A673 (cell line): ENCODE results near the gene KDF1. TPM values are rescaled to one million over a fixed set of nuclear protein-coding genes. Genes with fewer than 3 reads are reported as not detected.

Experiments
- BruUV-seq: library from RNA; stranded (reverse); fragments of 400-500 nt; replicated peaks from 2 replicates; lab custom pipeline; 2021; lab: Mats Ljungman, UMichigan
- CTCF ChIA-PET: fragments of 300-600 bp; sonication (Branson Sonifier 250); formaldehyde crosslinking; loops from one replicate; lab custom pipeline; 2022; ENCODE audit warnings: antibody characterized with exemption; lab: Charles Lee
- POLR2A ChIA-PET: fragments of 300-600 bp; sonication (Branson Sonifier 250); formaldehyde crosslinking; loops from one replicate; lab custom pipeline; 2022; ENCODE audit warnings: antibody characterized with exemption; ENCODE audit not compliant: low non-redundant PET; lab: Charles Lee
- DNase-seq: peaks from one replicate; pipeline ENCODE4 v3.0.0-alpha.2; 2015; ENCODE audit warnings: low spot score
- H3K27ac ChIP-seq: fragments of 200-600 bp; sonication (generic); 2 replicates; pipeline ENCODE4 v1.5.1; 2016; ENCODE audit warnings: mixed run types, low read depth, mild to moderate bottlenecking, mixed read lengths, antibody characterized with exemption, low read length; ENCODE audit not compliant: poor library complexity, severe bottlenecking
- H3K27me3 ChIP-seq: fragments of 200-600 bp; sonication (generic); replicated peaks from 2 replicates; pipeline ENCODE4 v1.6.1; 2017; ENCODE audit warnings: mixed run types, low read depth, mild to moderate bottlenecking, mixed read lengths, antibody characterized with exemption, low read length; ENCODE audit not compliant: insufficient read depth, poor library complexity
- H3K36me3 ChIP-seq: fragments of 200-600 bp; sonication (generic); 2 replicates; pipeline ENCODE4 v1.6.1; 2016; ENCODE audit warnings: mixed run types, mild to moderate bottlenecking, mixed read lengths, antibody characterized with exemption, low read length; ENCODE audit not compliant: insufficient read depth, poor library complexity, severe bottlenecking
- H3K4me1 ChIP-seq: fragments of 200-600 bp; sonication (generic); 2 replicates; pipeline ENCODE4 v1.6.1; 2017; ENCODE audit warnings: mixed run types, mild to moderate bottlenecking, mixed read lengths, antibody characterized with exemption, low read length; ENCODE audit not compliant: insufficient read depth, poor library complexity, severe bottlenecking
- H3K4me3 ChIP-seq: fragments of 200-600 bp; sonication (generic); 2 replicates; pipeline ENCODE4 v1.5.1; 2016; ENCODE audit warnings: low read depth, mixed run types, mild to moderate bottlenecking, mixed read lengths, low read length; ENCODE audit not compliant: poor library complexity, severe bottlenecking
- H3K9me3 ChIP-seq: fragments of 200-600 bp; sonication (generic); 2 replicates; pipeline ENCODE4 v1.6.1; 2016; ENCODE audit warnings: mixed run types, low read depth, mild to moderate bottlenecking, mixed read lengths, antibody characterized with exemption, low read length; ENCODE audit not compliant: poor library complexity, severe bottlenecking
- EZH2 ChIP-seq: fragments of 200-600 bp; sonication (generic); IDR thresholded peaks from 2 replicates; pipeline ENCODE4 v1.6.1; 2017; ENCODE audit warnings: borderline replicate concordance, low read depth, mild to moderate bottlenecking, mixed read lengths, antibody characterized with exemption, low read length; ENCODE audit not compliant: poor library complexity, severe bottlenecking
- intact Hi-C: fragments of 100-400 bp; cut with micrococcal nuclease; formaldehyde crosslinking; loops from one replicate; pipeline ENCODE4 v1.10.0; 2022; ENCODE audit not compliant: unreplicated experiment
- total RNA-seq: library from RNA; stranded (reverse); gene quantifications from 2 replicates; pipeline ENCODE4 v1.2.3, GENCODE V29; 2021
- TF ChIP-seq, protein P1 (sequence below): fragments of 300-800, 200-600 bp; sonication (generic); conservative IDR thresholded peaks from 2 replicates; pipeline ENCODE4 v1.5.1; 2017; ENCODE audit warnings: low read depth, mild to moderate bottlenecking, antibody characterized with exemption, low read length, moderate library complexity, mixed read lengths

The KDF1 gene
- total RNA-seq, 1 experiment from 2014 or later = not detected

GRCh38 chr1:26900001-26900814 is 60.1 kb downstream of the KDF1 start, which contains the start of gene GPATCH3:
TSS of gene GPATCH3 (minus strand) at chr1:26900467. CDS start at chr1:26900442, 25 bp downstream.
- ChIA-PET POLR2A (interaction anchor here (0.6 to 1.1 kb wide), 2 partner anchors 10 to 32 kb away, joined by 8 to 12 read pairs; partner anchors contain the start of gene GPN2), CTCF (no interaction called here)
- DNase-seq = peak; percentile 95
- Histone ChIP-seq H3K27ac (peak within 1 kb of the TSS; percentile 73), H3K27me3 (no peaks in the 10 kb centered on the region), H3K9me3 (no peaks in the 10 kb centered on the region), H3K4me3 (peak within 1 kb of the TSS; percentile 78), H3K4me1 (peaks cover 7% of the 10 kb centered on the region), H3K36me3 (peaks cover 3% of the 10 kb centered on the region)
- TSS peak; percentile 75 for BruUV-seq
- TF ChIP-seq, protein P1, sequence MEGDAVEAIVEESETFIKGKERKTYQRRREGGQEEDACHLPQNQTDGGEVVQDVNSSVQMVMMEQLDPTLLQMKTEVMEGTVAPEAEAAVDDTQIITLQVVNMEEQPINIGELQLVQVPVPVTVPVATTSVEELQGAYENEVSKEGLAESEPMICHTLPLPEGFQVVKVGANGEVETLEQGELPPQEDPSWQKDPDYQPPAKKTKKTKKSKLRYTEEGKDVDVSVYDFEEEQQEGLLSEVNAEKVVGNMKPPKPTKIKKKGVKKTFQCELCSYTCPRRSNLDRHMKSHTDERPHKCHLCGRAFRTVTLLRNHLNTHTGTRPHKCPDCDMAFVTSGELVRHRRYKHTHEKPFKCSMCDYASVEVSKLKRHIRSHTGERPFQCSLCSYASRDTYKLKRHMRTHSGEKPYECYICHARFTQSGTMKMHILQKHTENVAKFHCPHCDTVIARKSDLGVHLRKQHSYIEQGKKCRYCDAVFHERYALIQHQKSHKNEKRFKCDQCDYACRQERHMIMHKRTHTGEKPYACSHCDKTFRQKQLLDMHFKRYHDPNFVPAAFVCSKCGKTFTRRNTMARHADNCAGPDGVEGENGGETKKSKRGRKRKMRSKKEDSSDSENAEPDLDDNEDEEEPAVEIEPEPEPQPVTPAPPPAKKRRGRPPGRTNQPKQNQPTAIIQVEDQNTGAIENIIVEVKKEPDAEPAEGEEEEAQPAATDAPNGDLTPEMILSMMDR = no peak
- TF ChIP-seq EZH2 = no peak
- intact Hi-C loops = no loop called here

Other genes starting within 250 kb of the KDF1 start
- gene PIGV, start 172.5 kb downstream of the KDF1 start, total RNA-seq = 4.9 and 9.1 TPM in 2 replicates
- gene ZDHHC18, start 133.8 kb downstream of the KDF1 start, total RNA-seq = 27.9 and 31.5 TPM in 2 replicates
- 0.24 TPM in 1 of 2 replicates, not detected in the other for gene SFN, start 97.3 kb downstream of the KDF1 start, total RNA-seq
- gene GPN2, start 70.2 kb downstream of the KDF1 start, total RNA-seq = 40.8 and 41.4 TPM in 2 replicates
- 17.5 and 19.5 TPM in 2 replicates for gene GPATCH3, start 60.0 kb downstream of the KDF1 start, total RNA-seq
- not detected in 2 replicates for gene NR0B2, start 46.5 kb downstream of the KDF1 start, total RNA-seq
- 172 and 187 TPM in 2 replicates for gene NUDC, start 38.7 kb downstream of the KDF1 start, total RNA-seq
- gene TRNP1, start 33.2 kb upstream of the KDF1 start, total RNA-seq = 1.0 and 1.4 TPM in 2 replicates
- 1.2 and 1.6 TPM in 2 replicates for gene TENT5B, start 52.4 kb upstream of the KDF1 start, total RNA-seq
- 27.0 and 30.2 TPM in 2 replicates for gene SLC9A1, start 194.7 kb upstream of the KDF1 start, total RNA-seq